Body of pancreas (tissue), 4 donors: ENCODE data around the gene YEATS2. TPM values are rescaled to one million over a fixed set of nuclear protein-coding genes. Genes with fewer than 3 reads are reported as not detected.

Experiments
- ATAC-seq: fragments of 150-250 bp; one replicate; pipeline ENCODE4 v1.9.1; 2016
- DNase-seq, 4 donors: peaks; one replicate each; pipeline ENCODE4 v3.0.0-alpha.2; 2019
- H3K27ac ChIP-seq, 4 donors: fragments of 200-600 bp; sonication (generic); 1 replicate in 3 of 4; 2 replicates in 1 of 4; pipeline versions ENCODE4 v1.5.1 to v1.6.1; 2016 to 2019; ENCODE audit warnings: mild to moderate bottlenecking in 1 of 4, mixed read lengths in 1 of 4, moderate library complexity in 1 of 4
- H3K27me3 ChIP-seq, 2 donors: fragments of 200-600 bp; sonication (generic); one replicate each; pipeline ENCODE4 v1.6.0; 2016; ENCODE audit warnings: mild to moderate bottlenecking in 1 of 2
- H3K36me3 ChIP-seq, 2 donors: fragments of 200-600 bp; sonication (generic); replicated peaks in 1 of 2; 2 replicates each; pipeline ENCODE4 v1.5.1; 2016; ENCODE audit warnings: low read depth in 2 of 2; ENCODE audit not compliant: insufficient read depth in 1 of 2
- H3K4me1 ChIP-seq: fragments of 200-600 bp; sonication (generic); one replicate; pipeline ENCODE4 v1.6.0; 2016
- H3K4me3 ChIP-seq, 2 donors: fragments of 200-600 bp; sonication (generic); 1 replicate in 1 of 2; 2 replicates in 1 of 2; pipeline ENCODE4 v1.5.1; 2016 to 2019
- H3K9me3 ChIP-seq, 3 donors: fragments of 200-600 bp; sonication (generic); 1 replicate in 2 of 3; 2 replicates in 1 of 3; pipeline ENCODE4 v1.5.1; 2016
- POLR2A ChIP-seq, 3 donors: fragments of 450-650 bp; IDR thresholded peaks; one replicate each; pipeline ENCODE4 v1.6.1; 2016; ENCODE audit warnings: antibody characterized with exemption in 3 of 3, mild to moderate bottlenecking in 2 of 3
- WGBS, 2 donors: methylation state at CpG; one replicate each; pipeline ENCODE4 v1.1.5; 2017; 5-methylcytosine and 5-hydroxymethylcytosine counted together
- intact Hi-C: fragments of 100-400 bp; cut with DNase I; formaldehyde crosslinking; loops from one replicate; pipeline ENCODE4 v1.15.1; 2023
- total RNA-seq, 2 donors: library from RNA; depleted of rRNA; stranded (reverse); fragments of >200 nt; gene quantifications; one replicate each; pipeline ENCODE4 v1.1.0, GENCODE V29; 2016
- TF ChIP-seq, protein P1 (sequence below), 7 experiments: fragments of 450-650 bp in 4 of 7; fragments of 200-600 bp in 3 of 7; sonication (generic) in 3 of 7; IDR thresholded peaks; one replicate each; pipeline ENCODE4 v1.5.1; 2016 to 2019; ENCODE audit warnings: antibody characterized with exemption in 7 of 7

The YEATS2 gene
- total RNA-seq, 2 donors from 2014 or later: 12.5 to 13.8 TPM

DNA sequence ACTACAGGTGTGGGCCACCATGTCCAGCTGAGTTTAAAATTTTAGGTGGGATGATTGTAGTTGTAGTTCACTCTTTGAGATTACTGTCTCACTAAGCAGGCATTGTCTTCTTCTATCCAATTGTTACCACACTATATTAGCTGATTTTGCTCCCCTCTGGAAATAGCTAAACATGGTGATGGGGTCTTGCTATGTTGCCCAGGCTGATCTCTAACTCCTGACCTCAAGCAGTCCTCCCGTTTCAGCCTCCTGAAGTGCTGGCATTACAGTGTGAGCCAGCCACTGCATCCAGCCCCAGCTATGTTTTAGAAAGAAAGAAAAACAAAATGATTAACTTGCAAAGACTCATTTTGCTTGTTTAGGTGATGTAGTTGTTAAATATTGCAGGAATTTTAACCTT is 30.6 kb downstream of the YEATS2 start:
- peaks cover 0 to 3% of the 10 kb centered on the region in 2 donors for H3K36me3 ChIP-seq
- no peaks in the 10 kb centered on the region for H3K9me3 ChIP-seq
- no peaks in the 10 kb centered on the region for H3K4me1 ChIP-seq
- H3K4me3 ChIP-seq: no peak overlapping the region
- no peak for DNase-seq
- 92 to 94% methylated on average over 1 of the region's 1 CpG for WGBS, 2 donors
- no peaks in the 10 kb centered on the region for H3K27me3 ChIP-seq
- ATAC-seq: no peak
- H3K27ac ChIP-seq: no peak overlapping the region
- TF ChIP-seq POLR2A (IDR thresholded peaks at IDR 0.05): no peak
- TF ChIP-seq, protein P1, sequence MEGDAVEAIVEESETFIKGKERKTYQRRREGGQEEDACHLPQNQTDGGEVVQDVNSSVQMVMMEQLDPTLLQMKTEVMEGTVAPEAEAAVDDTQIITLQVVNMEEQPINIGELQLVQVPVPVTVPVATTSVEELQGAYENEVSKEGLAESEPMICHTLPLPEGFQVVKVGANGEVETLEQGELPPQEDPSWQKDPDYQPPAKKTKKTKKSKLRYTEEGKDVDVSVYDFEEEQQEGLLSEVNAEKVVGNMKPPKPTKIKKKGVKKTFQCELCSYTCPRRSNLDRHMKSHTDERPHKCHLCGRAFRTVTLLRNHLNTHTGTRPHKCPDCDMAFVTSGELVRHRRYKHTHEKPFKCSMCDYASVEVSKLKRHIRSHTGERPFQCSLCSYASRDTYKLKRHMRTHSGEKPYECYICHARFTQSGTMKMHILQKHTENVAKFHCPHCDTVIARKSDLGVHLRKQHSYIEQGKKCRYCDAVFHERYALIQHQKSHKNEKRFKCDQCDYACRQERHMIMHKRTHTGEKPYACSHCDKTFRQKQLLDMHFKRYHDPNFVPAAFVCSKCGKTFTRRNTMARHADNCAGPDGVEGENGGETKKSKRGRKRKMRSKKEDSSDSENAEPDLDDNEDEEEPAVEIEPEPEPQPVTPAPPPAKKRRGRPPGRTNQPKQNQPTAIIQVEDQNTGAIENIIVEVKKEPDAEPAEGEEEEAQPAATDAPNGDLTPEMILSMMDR (IDR thresholded peaks at IDR 0.05): no peak
- intact Hi-C loops: no loop called here

DNA sequence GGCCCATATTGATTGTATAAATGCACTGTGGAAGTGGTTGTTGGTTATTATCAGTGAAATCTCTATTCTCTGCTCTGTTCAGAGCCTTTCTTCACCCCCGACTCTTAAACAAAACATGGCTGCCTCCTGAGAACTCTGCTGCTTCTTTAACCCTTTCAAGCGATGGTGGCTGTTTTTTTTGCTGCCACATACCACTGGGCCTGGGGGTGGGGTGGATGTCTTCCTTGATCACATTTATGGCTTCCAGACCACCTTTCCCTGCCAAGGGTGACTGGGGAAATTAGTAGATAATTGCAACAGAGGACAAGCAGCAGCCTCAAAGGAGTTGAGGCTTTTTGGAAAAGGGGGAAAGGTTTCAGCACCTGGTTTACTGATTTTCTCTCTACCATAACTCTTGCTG is 32.8 kb downstream of the YEATS2 start:
- Histone ChIP-seq H3K4me1 (no peaks in the 10 kb centered on the region), H3K27ac (no peak overlapping the region), H3K27me3 (no peaks in the 10 kb centered on the region), H3K9me3 (no peaks in the 10 kb centered on the region), H3K36me3 (peaks cover 0 to 3% of the 10 kb centered on the region in 2 donors), H3K4me3 (no peak overlapping the region)
- no peak for ATAC-seq
- intact Hi-C loops: no loop called here
- DNase-seq: no peak
- TF ChIP-seq POLR2A (IDR thresholded peaks at IDR 0.05): no peak
- TF ChIP-seq, protein P1 (IDR thresholded peaks at IDR 0.05): no peak
- 84 to 89% methylated on average over 2 of the region's 2 CpGs for WGBS, 2 donors

DNA sequence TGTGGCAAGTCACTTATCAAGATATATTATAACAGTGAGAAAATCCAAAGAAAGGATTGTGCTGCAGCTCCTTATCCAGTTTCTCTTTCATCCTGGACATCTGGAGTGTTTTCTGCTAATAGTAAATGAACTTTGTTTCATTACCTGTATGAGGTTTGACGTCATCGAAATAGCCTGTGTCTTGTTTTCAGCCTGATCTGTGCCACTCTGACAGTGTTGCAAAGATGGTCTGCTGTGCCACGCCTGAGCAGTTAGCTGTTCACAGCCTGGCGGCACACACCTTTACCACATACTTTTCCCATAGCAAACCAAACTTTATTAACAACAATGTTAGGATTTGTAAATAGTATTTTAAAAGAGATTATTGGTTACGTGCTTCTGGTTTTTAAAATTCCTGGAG is 34.0 kb downstream of the YEATS2 start:
- H3K4me1 ChIP-seq: no peaks in the 10 kb centered on the region
- H3K4me3 ChIP-seq: no peak overlapping the region
- TF ChIP-seq, protein P1 (IDR thresholded peaks at IDR 0.05): no peak
- no peak for TF ChIP-seq POLR2A (IDR thresholded peaks at IDR 0.05)
- peaks cover 0 to 5% of the 10 kb centered on the region in 2 donors for H3K36me3 ChIP-seq
- no peak for ATAC-seq
- DNase-seq: no peak
- H3K9me3 ChIP-seq: no peaks in the 10 kb centered on the region
- intact Hi-C loops: no loop called here
- H3K27ac ChIP-seq: no peak overlapping the region
- no peaks in the 10 kb centered on the region for H3K27me3 ChIP-seq
- WGBS, 2 donors: 95 to 96% methylated on average over 5 of the region's 5 CpGs

DNA sequence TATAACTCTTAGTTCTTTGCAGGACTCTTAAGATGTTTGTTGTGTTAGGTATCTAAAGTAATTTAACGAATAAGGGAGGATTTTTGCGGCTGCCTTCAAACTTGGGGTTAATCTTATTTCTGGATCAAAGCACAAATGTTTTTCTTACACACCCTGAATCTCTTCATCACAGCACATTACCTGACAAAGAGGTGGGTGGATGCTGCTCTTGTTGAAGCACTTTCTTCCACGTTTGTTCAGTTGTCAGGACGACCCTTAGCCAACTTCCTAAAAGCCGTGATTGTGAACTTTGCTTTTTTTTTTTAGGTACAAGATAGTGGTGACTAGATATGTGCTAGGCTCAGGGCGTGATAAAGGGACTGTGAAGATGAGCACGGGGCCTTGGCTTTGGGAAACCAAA is 36.0 kb downstream of the YEATS2 start:
- no peak overlapping the region for H3K27ac ChIP-seq
- H3K4me3 ChIP-seq: no peak overlapping the region
- no peaks in the 10 kb centered on the region for H3K9me3 ChIP-seq
- no peaks in the 10 kb centered on the region for H3K27me3 ChIP-seq
- intact Hi-C loops: no loop called here
- 82 to 84% methylated on average over 7 of the region's 7 CpGs for WGBS, 2 donors
- TF ChIP-seq POLR2A (IDR thresholded peaks at IDR 0.05): no peak
- TF ChIP-seq, protein P1 (IDR thresholded peaks at IDR 0.05): no peak
- ATAC-seq (no peak), DNase-seq (no peak)
- no peaks in the 10 kb centered on the region for H3K4me1 ChIP-seq
- peaks cover 0 to 9% of the 10 kb centered on the region in 2 donors for H3K36me3 ChIP-seq

DNA sequence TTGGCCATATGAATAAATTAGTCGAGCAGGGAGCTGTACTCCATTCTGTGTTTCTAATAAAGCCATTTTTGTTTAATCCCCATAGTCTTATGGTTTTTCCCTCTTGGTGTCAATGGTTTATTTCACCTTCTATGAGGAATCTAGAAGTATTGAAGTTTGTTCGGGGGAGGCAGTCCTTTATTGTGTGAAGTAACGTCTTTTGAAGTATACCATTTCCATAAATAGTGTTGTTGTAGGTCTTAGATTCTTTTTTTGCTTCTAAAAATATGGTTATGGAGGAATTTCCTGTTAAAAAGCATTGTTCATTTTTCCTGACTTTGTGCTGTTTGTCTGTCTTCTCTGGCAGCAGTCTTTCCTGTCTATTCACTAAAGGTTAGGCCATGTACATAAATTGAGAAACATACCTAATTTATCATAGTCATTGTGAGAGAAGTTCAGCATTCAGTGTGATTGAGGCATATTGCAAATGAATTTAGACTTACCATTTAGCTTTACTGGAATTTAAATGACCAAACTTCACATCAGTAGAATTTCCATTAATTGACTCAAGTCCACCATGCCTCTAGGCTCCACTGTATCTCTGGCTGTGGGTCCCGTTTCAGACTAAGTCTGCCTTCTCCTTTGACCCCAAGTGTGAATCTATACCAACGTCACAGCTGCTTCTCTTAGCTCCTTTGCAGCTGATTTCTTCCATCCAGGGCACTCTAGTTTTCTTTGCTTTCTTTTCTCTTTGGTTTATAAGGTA is 37.3 kb downstream of the YEATS2 start:
- H3K27ac ChIP-seq: no peak overlapping the region
- intact Hi-C loops: no loop called here
- TF ChIP-seq, protein P1 (IDR thresholded peaks at IDR 0.05): no peak
- TF ChIP-seq POLR2A (IDR thresholded peaks at IDR 0.05): no peak
- ATAC-seq (no peak), DNase-seq (no peak)
- H3K9me3 ChIP-seq: no peaks in the 10 kb centered on the region
- H3K36me3 ChIP-seq: peaks cover 0 to 9% of the 10 kb centered on the region in 2 donors
- H3K27me3 ChIP-seq: no peaks in the 10 kb centered on the region
- no peaks in the 10 kb centered on the region for H3K4me1 ChIP-seq
- 79 to 86% methylated on average over 5 of the region's 5 CpGs for WGBS, 2 donors
- H3K4me3 ChIP-seq: no peak overlapping the region
